PC-9 (cell line): ENCODE measurements around the gene IL1RN. TPM values are rescaled to one million over a fixed set of nuclear protein-coding genes. Genes with fewer than 3 reads are reported as not detected.

Source experiments
- BruUV-seq: library from RNA; stranded (reverse); fragments of 400-500 nt; replicated peaks from 2 replicates; lab custom pipeline; 2021; lab: Mats Ljungman, UMichigan
- CTCF ChIA-PET: fragments of 300-600 bp; sonication (Branson Sonifier 250); formaldehyde crosslinking; loops from one replicate; lab custom pipeline; 2022; ENCODE audit warnings: antibody characterized with exemption; lab: Charles Lee
- POLR2A ChIA-PET: fragments of 300-600 bp; sonication (Branson Sonifier 250); formaldehyde crosslinking; loops from one replicate; lab custom pipeline; 2022; ENCODE audit warnings: antibody characterized with exemption; ENCODE audit not compliant: unreplicated experiment; lab: Charles Lee
- DNase-seq, 2 experiments: peaks; one replicate each; pipeline versions ENCODE4 v3.0.0 to v3.0.0-alpha.2; 2015 to 2022; ENCODE audit warnings: mixed read lengths in 1 of 2
- H2AFZ ChIP-seq: fragments of 200-600 bp; sonication (generic); 2 replicates; pipeline ENCODE4 v1.8.1; 2017; ENCODE audit warnings: antibody characterized with exemption
- H3F3A ChIP-seq: fragments of 200-600 bp; sonication (generic); 2 replicates; pipeline ENCODE4 v1.8.1; 2017; ENCODE audit warnings: antibody characterized with exemption, mild to moderate bottlenecking, low read depth; ENCODE audit not compliant: insufficient read depth
- H3K27ac ChIP-seq: fragments of 200-600 bp; sonication (generic); 2 replicates; pipeline ENCODE4 v1.6.1; 2016; ENCODE audit warnings: mixed run types
- H3K27me3 ChIP-seq: fragments of 200-600 bp; sonication (generic); 2 replicates; pipeline ENCODE4 v1.6.1; 2016; ENCODE audit warnings: low read depth, mixed run types; ENCODE audit not compliant: insufficient read depth
- H3K36me3 ChIP-seq: fragments of 200-600 bp; sonication (generic); 2 replicates; pipeline ENCODE4 v1.6.1; 2016; ENCODE audit warnings: low read depth, mixed run types
- H3K4me1 ChIP-seq: fragments of 200-600 bp; sonication (generic); replicated peaks from 2 replicates; pipeline ENCODE4 v1.6.1; 2016; ENCODE audit warnings: mixed run types; ENCODE audit not compliant: insufficient read depth
- H3K4me2 ChIP-seq: fragments of 200-600 bp; sonication (generic); 2 replicates; pipeline ENCODE4 v1.6.1; 2017; ENCODE audit warnings: mixed run types
- H3K4me3 ChIP-seq: fragments of 200-600 bp; sonication (generic); 2 replicates; pipeline ENCODE4 v1.6.1; 2016; ENCODE audit warnings: mixed run types
- H3K79me2 ChIP-seq: fragments of 200-600 bp; sonication (generic); 2 replicates; pipeline ENCODE4 v1.6.1; 2017; ENCODE audit warnings: low read depth, mixed run types
- H3K9me2 ChIP-seq: fragments of 200-600 bp; sonication (generic); 2 replicates; pipeline ENCODE4 v1.8.1; 2017; ENCODE audit warnings: mild to moderate bottlenecking; ENCODE audit not compliant: insufficient read depth
- H3K9me3 ChIP-seq: fragments of 200-600 bp; sonication (generic); 2 replicates; pipeline ENCODE4 v1.8.1; 2016; ENCODE audit warnings: low read depth; ENCODE audit not compliant: insufficient read depth
- H4K20me1 ChIP-seq: fragments of 200-600 bp; sonication (generic); 2 replicates; pipeline ENCODE4 v1.8.1; 2017; ENCODE audit not compliant: insufficient read depth
- EZH2 ChIP-seq: fragments of 200-600 bp; sonication (generic); IDR thresholded peaks from 2 replicates; pipeline ENCODE4 v1.8.0; 2017; ENCODE audit warnings: antibody characterized with exemption, low read depth
- intact Hi-C: fragments of 100-400 bp; cut with micrococcal nuclease; formaldehyde crosslinking; loops from one replicate; pipeline ENCODE4 v1.10.0; 2022; ENCODE audit not compliant: unreplicated experiment
- total RNA-seq: library from RNA; stranded (reverse); gene quantifications from 2 replicates; pipeline ENCODE4 v1.2.3, GENCODE V29; 2021
- TF ChIP-seq, protein P1 (sequence below): fragments of 200-600 bp; sonication (generic); conservative IDR thresholded peaks from 2 replicates; pipeline ENCODE4 v1.6.1; 2017; ENCODE audit warnings: mixed run types, antibody characterized with exemption, mild to moderate bottlenecking, moderate library complexity

IL1RN gene
- total RNA-seq, 1 experiment from 2014 or later, result 8.4 TPM

DNA sequence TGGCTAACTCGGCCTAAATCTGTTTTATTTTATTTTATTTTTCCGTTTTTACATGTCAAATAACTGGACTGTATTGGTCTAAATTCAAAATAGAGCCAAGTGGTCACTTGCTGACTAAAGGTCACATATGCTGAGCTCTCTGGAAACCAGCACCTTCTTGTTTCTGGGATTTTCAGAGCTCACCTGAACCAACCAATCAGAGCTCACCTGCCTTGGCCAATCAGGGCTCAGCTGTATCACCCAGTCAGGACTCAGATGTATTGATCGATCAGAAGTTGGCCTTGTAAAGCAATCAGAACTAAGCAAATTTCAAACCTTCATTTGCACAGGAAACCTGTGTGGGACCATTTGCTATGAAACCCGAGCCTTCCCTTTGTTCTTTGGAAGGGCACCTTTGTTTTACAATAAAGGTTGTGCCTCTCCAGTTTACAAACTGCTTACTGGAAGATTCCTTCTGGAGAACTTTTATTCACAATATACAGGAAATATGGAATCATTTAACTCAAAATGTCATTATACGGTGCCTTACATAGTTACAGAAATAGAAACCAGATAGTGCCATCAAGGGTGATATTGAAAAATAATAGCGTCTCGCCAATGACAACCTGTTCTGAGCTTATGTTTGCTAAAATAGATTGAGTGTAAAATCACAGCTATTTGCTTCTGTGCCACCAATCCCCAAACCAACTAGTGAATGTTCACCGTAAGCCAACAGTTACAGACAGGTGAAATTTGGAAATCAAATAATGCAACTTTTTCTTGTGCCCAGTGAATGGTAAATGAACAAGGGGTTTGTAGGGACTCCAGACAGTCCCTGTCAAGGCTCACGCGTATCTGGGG, 29.1 kb downstream of the IL1RN start:
- H4K20me1 ChIP-seq, result no peaks in the 10 kb centered on the region
- H3K4me3 ChIP-seq, result peak overlapping the region; percentile 47; the same call in 1 of the 2 replicates
- peak overlapping the region; percentile 69 for H3K4me2 ChIP-seq
- TF ChIP-seq EZH2, result no peak
- TF ChIP-seq, protein P1, sequence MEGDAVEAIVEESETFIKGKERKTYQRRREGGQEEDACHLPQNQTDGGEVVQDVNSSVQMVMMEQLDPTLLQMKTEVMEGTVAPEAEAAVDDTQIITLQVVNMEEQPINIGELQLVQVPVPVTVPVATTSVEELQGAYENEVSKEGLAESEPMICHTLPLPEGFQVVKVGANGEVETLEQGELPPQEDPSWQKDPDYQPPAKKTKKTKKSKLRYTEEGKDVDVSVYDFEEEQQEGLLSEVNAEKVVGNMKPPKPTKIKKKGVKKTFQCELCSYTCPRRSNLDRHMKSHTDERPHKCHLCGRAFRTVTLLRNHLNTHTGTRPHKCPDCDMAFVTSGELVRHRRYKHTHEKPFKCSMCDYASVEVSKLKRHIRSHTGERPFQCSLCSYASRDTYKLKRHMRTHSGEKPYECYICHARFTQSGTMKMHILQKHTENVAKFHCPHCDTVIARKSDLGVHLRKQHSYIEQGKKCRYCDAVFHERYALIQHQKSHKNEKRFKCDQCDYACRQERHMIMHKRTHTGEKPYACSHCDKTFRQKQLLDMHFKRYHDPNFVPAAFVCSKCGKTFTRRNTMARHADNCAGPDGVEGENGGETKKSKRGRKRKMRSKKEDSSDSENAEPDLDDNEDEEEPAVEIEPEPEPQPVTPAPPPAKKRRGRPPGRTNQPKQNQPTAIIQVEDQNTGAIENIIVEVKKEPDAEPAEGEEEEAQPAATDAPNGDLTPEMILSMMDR, result no peak
- CTCF ChIA-PET, result interaction anchor here (0.9 to 1.5 kb wide), 2 partner anchors 18 to 76 kb away, joined by 3 to 7 read pairs; no protein-coding TSS in a partner anchor
- H3K9me3 ChIP-seq, result no peaks in the 10 kb centered on the region
- H3K79me2 ChIP-seq, result peaks cover 32% of the 10 kb centered on the region
- TSS peak; percentile 59 for BruUV-seq
- H3K9me2 ChIP-seq, result no peaks in the 10 kb centered on the region
- peaks cover 29% of the 10 kb centered on the region for H3K4me1 ChIP-seq
- H2AFZ ChIP-seq, result peak overlapping the region; percentile 75; the same call in 1 of the 2 replicates
- peak in 1 of 2 experiments; percentile 42 for DNase-seq
- intact Hi-C loops, result no loop called here
- no peaks in the 10 kb centered on the region for H3K27me3 ChIP-seq
- peaks cover 24% of the 10 kb centered on the region; the same call in 1 of the 2 replicates for H3F3A ChIP-seq
- H3K36me3 ChIP-seq, result no peaks in the 10 kb centered on the region
- POLR2A ChIA-PET, result interaction anchor here (0.6 kb wide), 3 partner anchors 78 to 1261 kb away, joined by 3 to 16 read pairs (median 8); no protein-coding TSS in a partner anchor
- peak overlapping the region; percentile 21 for H3K27ac ChIP-seq

- POLR2A ChIA-PET, result interaction anchor here (0.5 to 0.6 kb wide), 2 partner anchors 41 to 126 kb away, joined by 3 to 16 read pairs; no protein-coding TSS in a partner anchor
Measured at GRCh38 chr2:113157118-113157896, 29.9 kb downstream of the IL1RN start.

More at GRCh38 chr2:113157118-113157896, 29.9 kb downstream of the IL1RN start:
- Histone ChIP-seq H3K9me2 (no peaks in the 10 kb centered on the region), H2AFZ (peak overlapping the region; percentile 92), H3K9me3 (no peaks in the 10 kb centered on the region), H3K4me3 (peak overlapping the region; percentile 87), H4K20me1 (no peaks in the 10 kb centered on the region), H3K36me3 (no peaks in the 10 kb centered on the region), H3K4me1 (peaks cover 29% of the 10 kb centered on the region), H3K27me3 (no peaks in the 10 kb centered on the region), H3F3A (peaks cover 24% of the 10 kb centered on the region; the same call in 1 of the 2 replicates), H3K27ac (peak overlapping the region; percentile 56), H3K79me2 (peaks cover 32% of the 10 kb centered on the region), H3K4me2 (peak overlapping the region; percentile 97)
- BruUV-seq, result no TSS peak
- CTCF ChIA-PET, result interaction anchor here (0.5 to 1.5 kb wide), 4 partner anchors 14 to 41 kb away, joined by 3 to 8 read pairs (median 6); no protein-coding TSS in a partner anchor
- peak; percentile 48 to 82 for DNase-seq
- intact Hi-C loops, result no loop called here
- no peak for TF ChIP-seq EZH2
- TF ChIP-seq, protein P1, result no peak
